Measurements from ENCODE around the gene SEMA6D. TPM values are rescaled to one million over a fixed set of nuclear protein-coding genes. Genes with fewer than 3 reads are reported as not detected.

SEMA6D gene
- polyA plus RNA-seq, 1 of the 3 experiments (the other 2 are of a cell fraction) = 0.30 TPM

GRCh38 chr15:47685141-47685870 is 32.0 kb upstream of the SEMA6D start:
- Histone ChIP-seq H3K79me2 (ENCODE audit: insufficient read depth) (no peaks in the 10 kb centered on the region), H3K9ac (no peak overlapping the region), H3K27ac (ENCODE audit: low read depth in 2 of 2, low read length in 1 of 2) (no peak overlapping the region), H3K4me2 (no peak overlapping the region), H4K20me1 (ENCODE audit: insufficient read depth) (no peaks in the 10 kb centered on the region), H3K9me2 (no peaks in the 10 kb centered on the region), H3K36me3 (replicated peaks in 1 of 2; ENCODE audit: control insufficient read depth in 1 of 2, insufficient read depth in 2 of 2, low read length in 1 of 2) (no peaks in the 10 kb centered on the region), H3F3A (replicated peaks; ENCODE audit: insufficient read depth) (no peaks in the 10 kb centered on the region), H2AFZ (ENCODE audit: low read depth) (no peak overlapping the region), H3K9me3 (no peaks in the 10 kb centered on the region; the same call in 1 of the 2 replicates), H3K27me3 (ENCODE audit: insufficient read depth) (no peaks in the 10 kb centered on the region), H3K4me3 (ENCODE audit: low read depth in 2 of 2, low read length in 1 of 2) (no peak overlapping the region), H3K4me1 (ENCODE audit: control insufficient read depth in 1 of 2, insufficient read depth in 2 of 2, low read depth in 1 of 2, low read length in 1 of 2) (no peaks in the 10 kb centered on the region; a peak in 1 of 4 replicates)
- TF ChIP-seq USF2 (IDR thresholded peaks at IDR 0.05; ENCODE audit: borderline replicate concordance, low read depth, low read length) = no peak
- CTCF ChIA-PET = no interaction called here
- WGBS (ENCODE audit: low lambda C conversion rate) = 16% methylated on average over 3 of the region's 3 CpGs
- POLR2A ChIA-PET = no interaction called here
- no peak for DNase-seq

- H4K20me1 ChIP-seq (ENCODE audit: insufficient read depth) = no peaks in the 10 kb centered on the region
- TF ChIP-seq MXI1 (IDR thresholded peaks at IDR 0.05; ENCODE audit: low read depth, low read length) (no peak), CTCF (IDR thresholded peaks at IDR 0.05) (no peak), JUND (IDR thresholded peaks at IDR 0.05) (no peak), CHD2 (IDR thresholded peaks at IDR 0.05; ENCODE audit: low read length, partially characterized antibody) (no peak), RXRA (IDR thresholded peaks at IDR 0.05; ENCODE audit: borderline replicate concordance, low read depth) (no peak), SIN3A (IDR thresholded peaks at IDR 0.05; ENCODE audit: borderline replicate concordance, low read depth, low read length) (no peak), USF2 (IDR thresholded peaks at IDR 0.05; ENCODE audit: borderline replicate concordance, low read depth, low read length) (no peak), FOSL2 (IDR thresholded peaks at IDR 0.05; ENCODE audit: borderline replicate concordance, low read depth) (no peak), EP300 (IDR thresholded peaks at IDR 0.05; ENCODE audit: borderline replicate concordance in 1 of 2, low read depth in 1 of 2, low read length in 1 of 2) (no peak), PBX3 (IDR thresholded peaks at IDR 0.05) (no peak), RFX5 (IDR thresholded peaks at IDR 0.05; ENCODE audit: low read length) (no peak), ZBTB33 (IDR thresholded peaks at IDR 0.05; ENCODE audit: borderline replicate concordance, low read depth) (no peak), GATA2 (CRISPR knock-in tag; IDR thresholded peaks at IDR 0.05) (no peak), GABPA (IDR thresholded peaks at IDR 0.05; ENCODE audit: low read depth) (no peak), IRF3 (IDR thresholded peaks at IDR 0.05; ENCODE audit: low read depth, low read length) (no peak), TAF1 (IDR thresholded peaks at IDR 0.05; ENCODE audit: borderline replicate concordance, low read depth, low read length) (no peak)
- H3K27ac ChIP-seq (ENCODE audit: low read depth in 2 of 2, low read length in 1 of 2) = no peak overlapping the region
- no peak overlapping the region for H3K9ac ChIP-seq
- H3K9me2 ChIP-seq = no peaks in the 10 kb centered on the region
- H3K4me2 ChIP-seq = no peak overlapping the region
- no peaks in the 10 kb centered on the region for H3K27me3 ChIP-seq (ENCODE audit: insufficient read depth)
- H3K9me3 ChIP-seq = no peaks in the 10 kb centered on the region; the same call in 1 of the 2 replicates
- 42% methylated on average over 4 of the region's 4 CpGs for WGBS (ENCODE audit: low lambda C conversion rate)
- H2AFZ ChIP-seq (ENCODE audit: low read depth) = no peak overlapping the region
- ChIA-PET CTCF (interaction anchor here (0.9 to 1.1 kb wide), 3 partner anchors 15 to 387 kb away, joined by 3 to 5 read pairs (median 3); no protein-coding TSS in a partner anchor), POLR2A (no interaction called here)
- H3K4me1 ChIP-seq (ENCODE audit: control insufficient read depth in 1 of 2, insufficient read depth in 2 of 2, low read depth in 1 of 2, low read length in 1 of 2) = no peaks in the 10 kb centered on the region; a peak in 1 of 4 replicates
- no peaks in the 10 kb centered on the region for H3F3A ChIP-seq (replicated peaks; ENCODE audit: insufficient read depth)
- no peak overlapping the region for H3K4me3 ChIP-seq (ENCODE audit: low read depth in 2 of 2, low read length in 1 of 2)
- H3K36me3 ChIP-seq (replicated peaks in 1 of 2; ENCODE audit: control insufficient read depth in 1 of 2, insufficient read depth in 2 of 2, low read length in 1 of 2) = no peaks in the 10 kb centered on the region
- DNase-seq = no peak
- no peaks in the 10 kb centered on the region for H3K79me2 ChIP-seq (ENCODE audit: insufficient read depth)
These were observed 28.7 kb upstream of the SEMA6D start for GRCh38 chr15:47688573-47689086.

Data from SK-N-SH (cell line).